ENCODE measurements around the gene UBE2O. TPM values are rescaled to one million over a fixed set of nuclear protein-coding genes. Genes with fewer than 3 reads are reported as not detected.

Gene UBE2O
- total RNA-seq, 2 experiments from 2014 or later = 37.7 to 38.4 TPM

- H3K4me1 Mint-ChIP-seq = no peaks in the 10 kb centered on the region
- no peaks in the 10 kb centered on the region for H3K9me3 Mint-ChIP-seq
- H3K4me3 Mint-ChIP-seq = no peak overlapping the region
- peaks cover 2% of the 10 kb centered on the region for H3K36me3 Mint-ChIP-seq
- no peak overlapping the region for H3K27ac Mint-ChIP-seq
- no peaks in the 10 kb centered on the region for H3K27me3 Mint-ChIP-seq
- DNase-seq = no peak
Observed at GRCh38 chr17:76475302-76475701, 22.4 kb upstream of the UBE2O start.

GRCh38 chr17:76474894-76475293, 21.9 kb upstream of the UBE2O start:
- H3K27me3 Mint-ChIP-seq = no peaks in the 10 kb centered on the region
- H3K4me1 Mint-ChIP-seq = no peaks in the 10 kb centered on the region
- no peak overlapping the region for H3K4me3 Mint-ChIP-seq
- no peak overlapping the region for H3K27ac Mint-ChIP-seq
- DNase-seq = no peak
- peaks cover 2% of the 10 kb centered on the region for H3K36me3 Mint-ChIP-seq
- no peaks in the 10 kb centered on the region for H3K9me3 Mint-ChIP-seq

GRCh38 chr17:76474238-76474637, 21.3 kb upstream of the UBE2O start:
- H3K9me3 Mint-ChIP-seq = no peaks in the 10 kb centered on the region
- H3K4me1 Mint-ChIP-seq = no peaks in the 10 kb centered on the region
- DNase-seq = no peak
- H3K36me3 Mint-ChIP-seq = no peaks in the 10 kb centered on the region
- H3K4me3 Mint-ChIP-seq = no peak overlapping the region
- no peaks in the 10 kb centered on the region for H3K27me3 Mint-ChIP-seq
- H3K27ac Mint-ChIP-seq = no peak overlapping the region

- no peaks in the 10 kb centered on the region for H3K4me1 Mint-ChIP-seq
- no peaks in the 10 kb centered on the region for H3K9me3 Mint-ChIP-seq
- no peaks in the 10 kb centered on the region for H3K36me3 Mint-ChIP-seq
- no peaks in the 10 kb centered on the region for H3K27me3 Mint-ChIP-seq
- H3K27ac Mint-ChIP-seq = no peak overlapping the region
- DNase-seq = no peak
- no peak overlapping the region for H3K4me3 Mint-ChIP-seq
Observed at GRCh38 chr17:76473541-76473985, 20.6 kb upstream of the UBE2O start.

GRCh38 chr17:76472726-76473125, 19.8 kb upstream of the UBE2O start:
- H3K4me3 Mint-ChIP-seq = no peak overlapping the region
- no peaks in the 10 kb centered on the region for H3K9me3 Mint-ChIP-seq
- DNase-seq = no peak
- no peak overlapping the region for H3K27ac Mint-ChIP-seq
- no peaks in the 10 kb centered on the region for H3K4me1 Mint-ChIP-seq
- H3K27me3 Mint-ChIP-seq = no peaks in the 10 kb centered on the region
- no peaks in the 10 kb centered on the region for H3K36me3 Mint-ChIP-seq

- Mint-ChIP-seq H3K36me3 (no peaks in the 10 kb centered on the region), H3K27me3 (no peaks in the 10 kb centered on the region)
Observed at GRCh38 chr17:76472258-76472645, 19.3 kb upstream of the UBE2O start.

GRCh38 chr17:76471498-76472257, 18.7 kb upstream of the UBE2O start:
- Mint-ChIP-seq H3K4me3 (no peak overlapping the region), H3K27ac (no peak overlapping the region), H3K4me1 (no peaks in the 10 kb centered on the region), H3K9me3 (no peaks in the 10 kb centered on the region), H3K27me3 (no peaks in the 10 kb centered on the region), H3K36me3 (no peaks in the 10 kb centered on the region)
- DNase-seq = no peak

More at GRCh38 chr17:76472258-76472645, 19.3 kb upstream of the UBE2O start:
- Mint-ChIP-seq H3K4me1 (no peaks in the 10 kb centered on the region), H3K4me3 (no peak overlapping the region), H3K27ac (no peak overlapping the region), H3K9me3 (no peaks in the 10 kb centered on the region)
- no peak for DNase-seq

GRCh38 chr17:76469991-76470739, 17.2 kb upstream of the UBE2O start:
- H3K27ac Mint-ChIP-seq = no peak overlapping the region
- no peak for DNase-seq
- peaks cover 2% of the 10 kb centered on the region for H3K4me1 Mint-ChIP-seq
- H3K27me3 Mint-ChIP-seq = no peaks in the 10 kb centered on the region
- no peak overlapping the region for H3K4me3 Mint-ChIP-seq
- no peaks in the 10 kb centered on the region for H3K36me3 Mint-ChIP-seq
- H3K9me3 Mint-ChIP-seq = no peaks in the 10 kb centered on the region

- Mint-ChIP-seq H3K27ac (no peak overlapping the region), H3K4me3 (no peak overlapping the region), H3K36me3 (no peaks in the 10 kb centered on the region), H3K27me3 (peaks cover 2% of the 10 kb centered on the region), H3K9me3 (no peaks in the 10 kb centered on the region), H3K4me1 (peaks cover 2% of the 10 kb centered on the region)
- DNase-seq = no peak
Observed at GRCh38 chr17:76469076-76469990, 16.4 kb upstream of the UBE2O start.

- no peak overlapping the region for H3K4me3 Mint-ChIP-seq
- H3K27me3 Mint-ChIP-seq = peaks cover 4% of the 10 kb centered on the region
- H3K9me3 Mint-ChIP-seq = no peaks in the 10 kb centered on the region
- H3K27ac Mint-ChIP-seq = no peak overlapping the region
- DNase-seq = no peak
- H3K36me3 Mint-ChIP-seq = no peaks in the 10 kb centered on the region
- peaks cover 2% of the 10 kb centered on the region for H3K4me1 Mint-ChIP-seq
Observed at GRCh38 chr17:76468634-76469010, 15.7 kb upstream of the UBE2O start.

GRCh38 chr17:76467809-76468633, 15.1 kb upstream of the UBE2O start:
- Mint-ChIP-seq H3K4me1 (peaks cover 2% of the 10 kb centered on the region), H3K36me3 (no peaks in the 10 kb centered on the region), H3K27ac (no peak overlapping the region), H3K27me3 (peaks cover 4% of the 10 kb centered on the region), H3K4me3 (no peak overlapping the region), H3K9me3 (no peaks in the 10 kb centered on the region)
- DNase-seq = no peak

GRCh38 chr17:76467366-76467765, 14.4 kb upstream of the UBE2O start, which contains the start of gene AANAT:
Gene AANAT, plus strand, starts transcription at chr17:76467603. Its CDS starts 1,144 bp downstream, at chr17:76468747.
- H3K36me3 Mint-ChIP-seq = no peaks in the 10 kb centered on the region
- H3K27me3 Mint-ChIP-seq = peaks cover 4% of the 10 kb centered on the region
- H3K4me1 Mint-ChIP-seq = peaks cover 2% of the 10 kb centered on the region
- no peak for DNase-seq
- H3K4me3 Mint-ChIP-seq = no peak within 1 kb of the TSS
- H3K9me3 Mint-ChIP-seq = no peaks in the 10 kb centered on the region
- H3K27ac Mint-ChIP-seq = no peak within 1 kb of the TSS

- no peaks in the 10 kb centered on the region for H3K9me3 Mint-ChIP-seq
- H3K4me1 Mint-ChIP-seq = peaks cover 2% of the 10 kb centered on the region
- H3K27ac Mint-ChIP-seq = no peak overlapping the region
- no peaks in the 10 kb centered on the region for H3K36me3 Mint-ChIP-seq
- DNase-seq = no peak
- no peak overlapping the region for H3K4me3 Mint-ChIP-seq
- H3K27me3 Mint-ChIP-seq = peaks cover 4% of the 10 kb centered on the region
Observed at GRCh38 chr17:76466775-76467130, 13.8 kb upstream of the UBE2O start.

- Mint-ChIP-seq H3K27ac (no peak overlapping the region), H3K27me3 (peaks cover 4% of the 10 kb centered on the region), H3K9me3 (no peaks in the 10 kb centered on the region), H3K4me1 (peaks cover 2% of the 10 kb centered on the region), H3K4me3 (no peak overlapping the region), H3K36me3 (no peaks in the 10 kb centered on the region)
- DNase-seq = no peak
Observed at GRCh38 chr17:76462556-76463290, 9.8 kb upstream of the UBE2O start.

Measured in activated naive CD8-positive, alpha-beta T cell treated with anti-CD3 and anti-CD28 coated beads for 36 hours (primary cell).